Stimulated activated CD8-positive, alpha-beta memory T cell treated with anti-CD3 and anti-CD28 coated beads, Interleukin-15, amount 100 ng/mL, for 48 hours (primary cell): Measurements from ENCODE around the gene CCDC148.
A peak's percentile ranks its signal among the peaks of the same experiment; 100 is the strongest.
"Not testable (repeated sequence)": the region's sequence is repeated elsewhere in the genome, so short reads cannot be mapped to it uniquely, and the experiment has no call there.

Source experiments
- DNase-seq, 2 donors: peaks; one replicate each; pipeline ENCODE4 v3.0.0-alpha.2; 2020; ENCODE audit warnings: low read depth in 2 of 2

Gene CCDC148

DNA sequence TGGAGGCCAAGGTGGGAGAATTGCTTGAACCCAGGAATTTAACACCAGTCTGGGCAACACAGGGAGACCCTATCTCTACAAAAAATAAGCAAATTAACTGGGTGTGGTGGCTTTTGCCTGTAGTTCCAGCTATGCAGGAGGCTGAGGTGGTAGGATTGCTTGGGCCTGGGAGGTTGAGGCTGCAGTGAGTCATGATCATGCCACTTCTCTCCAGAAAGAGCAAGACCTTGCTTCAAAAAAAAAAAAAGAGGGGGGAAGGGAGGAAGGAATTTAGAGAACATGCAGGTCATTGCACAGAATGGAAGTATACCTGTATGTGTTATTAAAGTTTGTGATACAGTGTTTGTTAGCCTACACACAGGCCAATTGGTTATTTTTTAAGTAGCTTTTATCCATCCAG is 26.0 kb upstream of the CCDC148 start:
- no peak for DNase-seq

DNA sequence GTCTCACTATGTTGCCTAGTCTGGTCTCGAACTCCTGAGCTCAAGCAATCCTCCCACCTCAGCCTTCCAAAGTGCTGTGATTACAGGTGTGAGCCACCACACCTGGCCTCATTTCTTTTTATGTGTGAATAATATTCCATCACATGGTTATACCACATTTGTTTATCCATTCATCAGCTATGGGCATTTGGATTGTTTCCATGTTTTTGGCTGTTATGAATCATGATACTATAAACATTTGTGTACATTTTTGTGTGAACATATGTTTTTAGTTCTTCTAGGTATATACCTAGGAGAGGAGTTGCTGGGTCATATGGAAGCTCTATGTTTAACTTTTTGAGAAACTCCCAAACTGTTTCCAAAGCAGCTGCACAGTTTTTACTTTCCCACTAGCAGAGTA is 24.6 kb upstream of the CCDC148 start:
- no peak for DNase-seq

DNA sequence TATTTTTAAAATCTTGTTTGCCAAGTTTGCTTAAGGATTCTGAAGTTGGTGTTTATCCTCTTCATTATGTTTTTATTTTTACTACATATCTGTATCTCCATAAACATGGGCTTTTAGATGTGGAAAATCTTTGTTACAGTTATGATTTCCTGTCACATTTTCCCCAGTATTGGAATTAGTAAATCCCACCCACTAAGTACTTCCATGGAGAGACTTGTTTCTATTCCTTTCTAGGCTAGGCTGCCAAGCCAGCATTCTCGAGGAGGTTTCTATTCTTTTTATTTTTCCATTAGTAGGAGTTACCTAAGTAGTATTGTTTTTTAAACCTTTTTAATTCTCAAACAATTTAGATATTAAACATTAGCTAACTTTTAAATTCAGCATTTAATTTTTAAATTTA is 22.3 kb upstream of the CCDC148 start:
- no peak for DNase-seq

DNA sequence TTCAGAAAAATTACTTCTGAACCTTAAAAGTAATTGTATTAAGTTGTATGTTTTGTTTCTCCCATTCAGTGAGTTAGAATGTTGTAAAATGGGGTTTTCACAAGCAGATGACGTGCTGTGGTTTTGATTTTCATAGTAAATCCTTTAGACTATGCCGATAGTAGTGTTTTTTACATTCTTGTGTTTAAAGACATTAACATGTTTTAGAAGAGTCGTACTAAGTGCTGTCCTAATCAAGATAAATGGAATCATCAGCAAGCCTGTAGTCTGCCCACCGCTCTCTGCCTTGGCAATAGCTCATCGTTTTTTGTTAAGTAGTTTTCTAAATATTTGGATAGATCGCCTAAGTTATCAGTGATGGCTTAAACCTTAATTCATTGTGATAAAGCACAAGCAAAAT is 21.7 kb upstream of the CCDC148 start:
- DNase-seq: no peak

DNA sequence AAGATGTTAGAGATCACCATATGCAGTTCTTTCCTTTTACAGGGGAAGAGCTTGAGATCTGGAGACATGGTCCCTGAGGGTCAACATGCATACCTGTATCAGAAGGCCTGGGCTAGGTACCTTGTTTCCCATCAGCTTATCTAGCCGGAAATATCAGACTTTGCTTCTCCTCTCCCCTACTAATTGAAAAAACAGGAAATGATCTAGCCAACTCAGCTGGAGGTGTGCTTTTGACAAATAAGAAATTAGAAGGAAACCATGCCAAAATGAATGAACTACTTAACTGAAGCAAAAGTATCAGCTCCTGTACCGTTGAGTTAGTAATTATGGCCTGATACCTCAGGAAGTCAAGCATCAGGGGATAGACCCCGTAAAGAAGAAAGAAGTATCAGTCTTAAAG is 20.6 kb upstream of the CCDC148 start:
- no peak for DNase-seq

DNA sequence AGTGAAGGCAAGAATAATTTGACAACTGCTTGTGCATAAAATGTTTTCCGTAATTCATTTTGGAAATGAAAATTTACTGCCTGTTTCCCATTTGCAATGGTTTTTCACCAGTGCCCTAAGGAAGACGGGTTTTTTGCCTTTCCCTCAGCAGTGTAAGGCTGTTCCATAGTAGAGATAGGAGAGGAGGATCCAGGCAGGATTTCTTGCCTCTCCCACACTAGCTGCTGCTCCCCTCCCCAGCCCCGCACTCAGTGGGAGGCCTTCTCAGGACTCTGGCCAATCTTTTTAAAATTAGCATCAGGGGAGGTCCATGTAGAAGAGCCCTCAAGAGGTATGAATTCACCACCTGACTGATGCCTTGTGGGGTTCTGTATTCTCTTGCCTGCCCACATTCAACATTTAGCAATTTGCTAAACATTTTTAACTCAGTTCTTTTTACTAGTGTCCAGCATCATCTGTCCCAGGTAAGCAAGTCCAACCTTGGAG is 18.0 kb upstream of the CCDC148 start:
- DNase-seq: not testable (repeated sequence)

DNA sequence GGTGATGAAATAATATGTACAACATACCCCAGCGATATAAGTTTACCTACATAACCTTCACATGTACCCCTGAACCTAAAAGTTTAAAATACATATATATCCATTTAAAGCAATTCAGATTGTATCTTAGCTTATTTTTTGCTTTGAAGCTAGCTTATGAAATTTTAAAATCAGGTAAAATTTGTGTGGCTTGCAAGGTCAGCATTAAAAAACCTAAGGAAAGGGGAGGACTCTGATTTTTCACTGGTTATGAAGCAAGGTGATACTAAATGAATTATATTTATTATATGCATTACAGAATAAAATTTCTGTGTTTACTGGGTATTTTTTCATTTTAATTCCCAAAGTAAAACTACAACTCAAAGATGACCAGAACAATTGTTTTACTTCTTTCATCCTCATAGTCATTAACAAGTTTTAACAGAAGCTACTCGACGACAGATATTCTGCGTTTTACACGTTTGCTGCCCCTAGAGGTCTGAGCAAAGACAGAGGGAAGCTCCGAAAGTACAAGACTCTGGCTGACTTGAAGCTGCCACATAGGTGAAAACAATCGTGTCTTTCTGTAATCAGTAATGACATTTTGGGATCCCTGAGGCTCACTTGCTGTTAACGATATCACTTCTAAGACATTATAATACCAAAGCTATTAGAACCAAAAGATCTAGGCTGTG is 17.3 kb upstream of the CCDC148 start:
- DNase-seq: no peak

DNA sequence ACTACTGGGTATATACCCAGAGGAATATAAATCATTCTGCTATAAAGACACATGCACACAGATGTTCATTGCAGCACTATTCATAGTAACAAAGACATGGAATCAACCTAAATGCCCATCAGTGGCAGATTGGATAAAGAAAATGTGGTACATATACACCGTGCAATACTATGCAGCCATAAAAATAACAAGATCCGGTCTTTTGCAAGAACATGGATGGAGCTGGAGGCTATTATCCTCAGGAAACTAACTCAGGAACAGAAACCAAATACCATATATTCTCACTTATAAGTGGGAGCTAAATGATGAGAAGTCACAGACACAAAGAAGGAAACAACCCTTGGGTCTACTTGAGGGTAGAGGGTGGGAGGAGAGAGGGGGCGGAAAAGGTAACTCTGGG is 16.7 kb upstream of the CCDC148 start:
- not testable (repeated sequence) for DNase-seq

DNA sequence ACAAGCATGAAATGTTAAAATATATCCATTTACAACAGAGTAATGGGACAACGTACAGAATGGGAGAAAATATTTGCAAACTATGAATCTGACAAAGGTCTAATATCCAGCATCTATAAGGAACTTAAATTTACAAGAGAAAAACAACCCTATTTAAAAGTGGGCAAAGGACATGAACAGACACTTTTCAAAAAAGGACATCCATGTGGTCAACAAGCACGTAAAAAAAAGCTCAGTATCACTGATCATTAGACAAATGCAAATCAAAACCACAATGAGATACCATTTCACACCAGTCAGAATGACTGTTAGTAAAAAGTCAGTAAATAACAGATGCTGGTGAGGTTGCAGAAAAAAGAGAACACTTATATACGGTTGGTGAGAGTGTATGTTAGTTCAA is 16.3 kb upstream of the CCDC148 start:
- DNase-seq: not testable (repeated sequence)

DNA sequence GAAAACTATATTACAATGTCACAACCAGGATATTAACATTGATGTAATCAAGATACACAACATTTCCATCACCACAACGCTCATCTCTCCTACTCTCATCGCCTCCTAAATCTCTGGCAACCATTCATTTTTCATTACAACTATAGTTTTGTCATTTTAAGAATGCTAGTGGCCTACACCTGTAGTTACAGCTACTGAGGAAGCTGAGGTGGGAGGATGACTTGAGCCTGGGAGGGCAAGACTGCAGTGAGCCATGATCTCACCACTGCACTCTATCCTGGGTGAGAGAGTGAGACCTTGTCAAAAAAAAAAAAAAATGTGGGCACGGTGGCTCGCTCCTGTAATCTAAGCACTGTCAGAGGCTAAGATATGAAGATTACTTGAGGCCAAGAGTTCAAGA is 10.7 kb upstream of the CCDC148 start:
- DNase-seq: no peak

DNA sequence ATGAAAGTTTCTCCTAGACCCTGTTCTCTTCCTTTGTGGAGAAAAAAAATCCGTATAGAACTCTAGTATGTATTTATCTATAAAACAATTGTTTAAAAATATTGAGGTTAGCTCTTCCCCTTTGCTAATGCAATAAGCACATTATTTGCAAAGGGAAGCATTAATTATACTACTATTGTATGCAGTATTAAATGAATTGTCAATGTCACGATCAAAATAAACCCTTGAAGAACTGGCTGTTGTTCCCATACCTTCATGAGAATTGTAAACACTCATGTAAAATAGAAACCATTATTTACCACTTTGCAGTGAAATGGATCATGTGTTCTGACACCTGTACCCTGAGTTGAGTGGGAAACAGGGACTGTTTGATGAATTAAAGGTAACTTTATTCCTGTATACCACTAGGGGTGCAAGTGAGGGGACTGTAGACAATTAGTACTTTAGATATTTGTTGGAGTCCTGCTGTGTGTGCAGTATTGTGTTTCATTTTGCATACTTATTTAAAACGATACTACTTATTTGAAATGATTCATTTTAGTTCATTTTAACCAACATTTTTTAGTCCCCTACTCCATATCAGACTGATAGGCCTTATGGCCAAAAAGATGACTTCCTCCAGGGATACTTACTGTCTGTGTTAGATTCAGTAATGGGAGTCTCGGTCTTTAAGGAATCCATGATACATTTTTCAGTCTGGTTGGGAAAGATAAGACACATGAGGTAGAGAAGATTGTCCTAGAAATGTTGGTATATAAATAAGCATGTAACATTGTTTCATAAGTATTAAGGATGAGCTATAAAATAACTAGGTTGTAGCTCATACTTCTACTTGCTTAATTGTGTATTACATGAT is 8.1 kb upstream of the CCDC148 start:
- DNase-seq: no peak

DNA sequence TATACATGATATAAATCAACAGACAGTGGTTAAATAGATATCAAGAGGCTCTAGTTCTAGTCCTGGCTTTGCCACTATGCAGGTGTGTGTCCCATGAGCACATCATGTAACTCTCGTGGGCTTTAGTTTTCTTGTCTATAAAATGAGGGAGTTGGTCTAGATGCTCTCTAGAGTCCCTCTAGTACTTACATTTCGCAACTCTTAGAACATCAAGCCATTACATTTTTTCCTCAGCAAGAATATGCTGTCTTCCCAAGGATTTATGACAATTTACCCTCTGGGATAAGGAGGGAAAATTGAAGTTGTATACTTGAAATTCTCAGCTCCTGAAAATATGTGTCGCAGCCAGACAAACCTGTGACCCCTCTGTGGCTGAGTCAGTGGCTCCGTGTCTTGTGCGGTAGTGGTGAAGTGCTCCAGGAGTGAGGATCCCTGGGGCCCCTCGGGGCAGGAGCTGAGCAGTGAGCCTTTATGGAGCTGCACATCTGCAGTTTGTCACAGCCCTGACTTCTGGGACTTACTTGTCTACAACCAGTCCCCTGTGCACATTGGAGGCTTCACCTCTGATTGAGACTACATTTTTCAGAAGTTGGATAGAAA is 7.0 kb upstream of the CCDC148 start:
- DNase-seq: no peak

DNA sequence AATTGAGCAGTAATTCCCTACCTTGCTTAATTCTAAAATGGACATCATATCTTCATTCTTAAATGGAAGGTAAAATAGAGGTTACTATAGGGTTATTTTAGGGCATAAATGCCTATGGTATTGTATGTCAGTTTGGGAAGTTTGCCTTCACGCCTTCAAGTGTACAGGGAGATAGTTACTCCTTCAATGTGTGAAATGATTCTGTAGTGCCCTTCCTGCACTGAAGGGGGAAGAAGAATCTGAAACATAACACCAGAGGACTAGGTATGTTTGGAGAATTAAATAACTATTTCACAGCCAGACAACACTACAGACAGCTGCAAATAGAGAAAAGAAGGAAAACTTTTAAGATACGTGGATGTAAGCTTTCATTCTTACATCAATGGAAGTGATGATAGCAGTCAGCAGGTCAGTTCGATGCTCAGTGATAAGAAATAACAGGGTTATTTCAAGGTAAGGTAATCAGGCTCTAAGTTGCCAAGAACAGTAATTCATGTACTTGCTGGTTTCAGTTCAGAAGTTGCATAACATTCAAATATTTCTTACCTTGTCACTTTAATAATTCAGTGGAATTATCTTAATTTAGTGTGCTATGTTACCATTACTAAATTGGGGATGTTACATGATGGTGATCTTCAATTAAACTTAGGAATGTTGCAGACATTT is 4.2 kb upstream of the CCDC148 start:
- no peak for DNase-seq

DNA sequence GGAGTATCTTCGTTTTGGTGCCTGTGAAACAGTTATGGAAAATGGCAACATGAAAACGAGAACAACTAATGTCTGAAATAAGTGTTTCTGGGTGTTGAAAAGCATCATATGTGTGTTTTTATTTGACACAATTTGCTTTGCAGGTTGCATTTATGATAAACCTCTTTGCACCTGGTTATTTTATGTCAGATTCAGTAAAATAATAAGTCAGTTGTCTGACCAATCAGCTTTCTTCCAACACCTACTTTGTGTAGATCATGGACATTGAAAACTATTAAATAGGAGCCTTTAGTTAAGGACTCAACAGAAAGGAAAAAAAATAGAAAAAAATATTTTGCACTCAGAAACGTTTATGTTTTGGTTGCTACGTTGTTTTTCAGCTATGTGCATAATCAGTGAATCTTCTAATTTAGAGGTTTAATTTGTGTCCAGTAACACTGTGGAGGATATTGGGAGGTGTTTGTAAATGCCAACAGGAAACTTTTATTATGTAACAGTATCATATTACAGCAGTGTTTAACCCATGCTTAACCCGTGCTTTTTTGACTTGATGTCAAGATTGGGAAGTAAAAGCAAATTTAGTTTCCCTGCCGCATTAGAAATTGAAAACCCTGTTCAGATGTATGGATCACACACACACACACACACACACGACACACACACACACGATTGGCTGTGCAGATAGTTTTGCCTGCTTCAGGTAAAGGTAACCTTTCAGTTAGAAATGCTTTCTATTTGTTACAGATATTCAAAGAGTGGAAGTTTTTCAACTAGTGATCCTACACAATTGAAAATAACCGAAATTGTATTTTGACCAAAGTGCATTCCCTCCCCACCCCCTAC is 2.8 kb upstream of the CCDC148 start:
- DNase-seq: no peak

DNA sequence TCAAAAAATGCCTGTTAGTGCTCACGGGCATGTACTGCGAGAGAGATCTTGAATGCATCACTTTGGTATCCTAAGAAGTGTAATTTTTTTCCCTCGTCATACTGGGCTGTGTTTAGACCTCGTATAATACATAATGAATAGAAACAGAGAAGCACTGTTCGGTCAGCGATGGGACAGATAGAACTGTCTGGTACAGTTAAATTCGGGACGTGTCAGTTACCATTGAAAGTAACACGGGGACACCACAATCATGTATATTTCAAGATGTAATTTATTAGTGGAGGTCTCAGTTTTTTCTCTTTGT is 2.0 kb upstream of the CCDC148 start:
- DNase-seq: no peak

DNA sequence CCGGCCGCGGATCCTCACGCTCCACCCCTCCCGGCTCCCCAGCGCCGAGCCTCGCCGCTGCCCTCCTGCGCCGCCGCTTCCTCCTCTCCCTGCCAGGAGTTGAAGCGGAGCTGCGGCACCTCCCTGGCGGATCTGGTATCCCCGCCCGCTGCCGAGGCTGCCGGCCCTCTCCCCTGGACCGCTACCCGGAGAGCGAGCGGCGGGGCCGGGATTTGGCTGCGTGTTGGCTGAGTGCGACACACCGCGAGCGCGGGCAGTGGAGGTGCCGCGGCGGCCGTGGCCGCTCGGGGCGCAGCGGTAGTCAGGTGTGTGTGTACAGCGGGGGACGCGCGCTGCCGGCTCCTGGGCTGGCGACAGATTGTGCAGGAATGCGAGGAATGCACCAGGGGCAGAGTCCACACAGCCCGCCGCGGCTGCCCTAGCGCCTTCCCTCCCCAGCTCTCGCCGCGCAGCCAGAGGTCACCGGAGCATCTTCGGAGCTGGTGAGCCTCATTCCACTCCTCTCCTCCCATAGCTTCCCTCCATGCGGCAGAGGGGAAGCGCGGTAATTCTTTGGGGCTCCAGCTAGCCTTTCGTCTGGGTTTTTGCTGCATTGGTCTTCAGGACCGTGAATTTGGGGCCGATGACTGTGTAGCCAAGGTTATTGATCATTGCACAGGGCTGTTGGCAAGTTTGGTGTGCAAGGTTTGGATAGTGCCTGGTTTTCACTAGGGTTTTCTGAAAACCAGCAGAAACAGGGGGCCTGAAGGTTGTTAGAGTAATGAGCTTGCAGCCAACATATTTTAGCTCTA is 1.5 kb upstream of the CCDC148 start:
- DNase-seq: peak; percentile 34 to 36

DNA sequence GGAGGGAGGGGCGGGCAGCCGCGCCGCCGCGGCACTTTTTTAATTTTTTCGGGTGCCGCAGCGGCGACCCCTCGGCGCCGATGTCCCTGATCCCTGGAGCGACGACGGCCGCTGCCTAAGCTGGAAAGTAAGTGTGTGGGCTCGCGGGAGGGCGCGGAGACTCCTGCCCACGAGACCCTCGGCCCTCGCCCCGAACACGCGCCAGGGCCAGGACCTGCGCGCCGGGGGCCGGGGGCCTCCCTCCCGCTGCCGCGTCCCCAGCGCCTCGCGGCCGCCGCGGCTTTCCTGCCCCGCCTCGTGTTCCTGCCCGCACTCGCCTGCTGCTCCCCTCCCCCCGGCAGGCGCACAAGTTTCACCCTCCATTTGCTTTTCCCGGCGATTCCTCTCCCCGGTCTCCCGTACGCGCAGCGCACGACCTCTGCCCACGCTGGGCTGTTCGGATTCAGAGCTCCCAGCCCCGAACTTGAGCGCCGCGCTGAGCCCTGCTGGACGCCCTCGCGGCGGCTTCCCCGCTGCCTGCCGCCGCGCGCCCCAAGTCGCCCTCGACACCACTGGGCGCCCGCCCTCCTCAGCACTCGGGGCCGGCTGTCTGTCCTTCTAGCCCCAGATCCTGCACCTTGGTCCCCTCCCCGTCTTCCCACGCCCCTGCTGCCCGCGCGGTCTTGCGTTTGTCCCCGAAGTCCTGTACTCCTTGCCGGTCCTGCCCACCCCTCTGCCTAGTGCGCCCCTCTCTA is 706 bp upstream of the CCDC148 start:
- DNase-seq: peak; percentile 22 to 36

DNA sequence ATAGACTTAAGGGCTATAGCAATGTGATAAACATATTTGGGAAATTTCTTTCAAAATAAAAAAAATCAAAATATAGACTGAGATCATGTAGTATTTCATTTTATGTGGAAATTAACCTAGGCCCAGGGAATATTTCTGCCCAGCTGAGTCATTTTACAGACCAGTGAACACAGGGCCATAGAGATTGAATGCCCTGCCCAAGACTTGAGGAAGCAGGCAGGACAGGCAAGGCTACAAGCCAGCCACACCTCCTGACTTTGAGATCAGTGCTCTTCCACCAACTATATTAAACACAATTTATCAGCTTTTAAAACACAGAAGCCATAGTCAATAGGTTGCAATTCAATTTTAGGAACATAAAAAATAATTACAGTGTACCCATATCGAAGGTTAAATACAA is 12.9 kb downstream of the CCDC148 start:
- DNase-seq: no peak

DNA sequence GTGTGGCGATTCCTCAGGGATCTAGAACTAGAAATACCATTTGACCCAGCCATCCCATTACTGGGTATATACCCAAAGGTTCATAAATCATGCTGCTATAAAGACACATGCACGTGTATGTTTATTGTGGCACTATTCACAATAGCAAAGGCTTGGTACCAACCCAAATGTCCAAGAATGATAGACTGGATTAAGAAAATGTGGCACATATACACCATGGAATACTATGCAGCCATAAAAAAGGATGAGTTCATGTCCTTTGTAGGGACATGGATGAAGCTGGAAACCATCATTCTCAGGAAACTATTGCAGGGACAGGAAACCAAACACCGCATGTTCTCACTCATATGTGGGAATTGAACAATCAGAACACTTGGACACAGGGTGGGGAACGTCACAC is 17.5 kb downstream of the CCDC148 start:
- DNase-seq: not testable (repeated sequence)

DNA sequence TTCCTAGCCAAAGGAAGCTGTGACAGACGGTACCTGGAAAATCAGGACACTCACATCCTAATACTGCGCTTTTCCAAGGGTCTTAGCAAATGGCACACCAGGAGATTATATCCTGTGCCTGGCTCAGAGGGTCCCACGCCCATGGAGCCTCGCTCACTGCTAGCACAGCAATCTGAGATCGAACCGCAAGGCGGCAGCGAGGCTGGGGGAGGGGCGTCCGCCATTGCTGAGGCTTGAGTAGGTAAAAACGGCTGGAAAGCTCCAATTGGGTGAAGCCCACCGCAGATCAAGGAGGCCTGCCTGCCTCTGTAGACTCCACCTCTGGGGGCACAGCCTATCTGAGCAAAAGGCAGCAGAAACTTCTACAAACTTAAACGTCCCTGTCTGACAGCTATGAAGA is 22.8 kb downstream of the CCDC148 start:
- DNase-seq: not testable (repeated sequence)
